ENCODE data around the gene RDH12.

- TF ChIP-seq CTCF (IDR thresholded peaks at IDR 0.05), result no peak
- TF ChIP-seq EZH2phosphoT487 (IDR thresholded peaks at IDR 0.05), result no peak
Observed at GRCh38 chr14:67695394-67695949, 6.2 kb upstream of the RDH12 start, which contains the start of gene RDH11.

Measured in neural progenitor cell (in vitro differentiated cells).